SK-N-DZ (cell line): ENCODE results near the gene HAPSTR1.
"Not testable (repeated sequence)": the region's sequence is repeated elsewhere in the genome, so short reads cannot be mapped to it uniquely, and the experiment has no call there.

Source experiments
- DNase-seq: peaks from one replicate; pipeline ENCODE4 v3.0.0-alpha.2; 2015; ENCODE audit warnings: low spot score

Gene HAPSTR1

DNA sequence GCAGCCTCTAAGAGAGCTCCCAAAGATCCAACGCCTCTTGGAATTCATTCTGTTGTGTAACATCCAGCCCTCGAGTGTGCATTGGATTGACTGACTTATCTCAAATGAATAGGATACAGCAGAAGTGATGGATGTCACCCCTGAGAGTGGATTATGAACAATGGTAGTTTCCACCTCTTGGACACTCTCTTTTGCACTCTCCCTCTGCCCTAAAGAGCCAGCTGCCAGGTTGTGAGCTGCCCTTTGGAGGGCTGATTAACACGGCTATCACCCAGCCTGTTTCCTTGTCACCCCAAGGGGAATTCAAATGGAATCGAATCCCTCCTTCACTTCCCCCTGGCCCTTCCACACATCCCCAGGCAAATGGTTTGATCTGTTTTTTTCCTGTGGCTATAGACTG is 21.2 kb upstream of the HAPSTR1 start:
- DNase-seq = no peak

DNA sequence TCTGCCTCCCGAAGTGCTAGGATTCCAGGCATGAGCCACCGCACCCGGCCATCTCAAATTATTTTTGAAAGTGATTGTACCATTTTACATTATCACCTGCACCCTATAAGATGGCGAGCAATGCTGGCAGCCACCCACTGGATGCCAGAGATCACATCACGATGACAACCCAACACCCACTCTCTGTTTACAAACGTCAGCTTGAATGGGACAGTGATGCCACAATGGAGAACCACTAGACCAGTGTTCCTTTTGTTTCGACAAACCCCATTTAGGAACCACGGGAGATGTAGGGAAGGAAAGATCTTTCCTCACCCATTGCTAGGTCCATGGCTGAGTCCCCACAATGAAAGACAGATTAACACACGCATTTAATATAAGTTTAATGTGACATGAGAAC is 20.1 kb upstream of the HAPSTR1 start:
- no peak for DNase-seq

GRCh38 chr16:9072806-9073341 is 18.6 kb upstream of the HAPSTR1 start:
- DNase-seq = no peak

DNA sequence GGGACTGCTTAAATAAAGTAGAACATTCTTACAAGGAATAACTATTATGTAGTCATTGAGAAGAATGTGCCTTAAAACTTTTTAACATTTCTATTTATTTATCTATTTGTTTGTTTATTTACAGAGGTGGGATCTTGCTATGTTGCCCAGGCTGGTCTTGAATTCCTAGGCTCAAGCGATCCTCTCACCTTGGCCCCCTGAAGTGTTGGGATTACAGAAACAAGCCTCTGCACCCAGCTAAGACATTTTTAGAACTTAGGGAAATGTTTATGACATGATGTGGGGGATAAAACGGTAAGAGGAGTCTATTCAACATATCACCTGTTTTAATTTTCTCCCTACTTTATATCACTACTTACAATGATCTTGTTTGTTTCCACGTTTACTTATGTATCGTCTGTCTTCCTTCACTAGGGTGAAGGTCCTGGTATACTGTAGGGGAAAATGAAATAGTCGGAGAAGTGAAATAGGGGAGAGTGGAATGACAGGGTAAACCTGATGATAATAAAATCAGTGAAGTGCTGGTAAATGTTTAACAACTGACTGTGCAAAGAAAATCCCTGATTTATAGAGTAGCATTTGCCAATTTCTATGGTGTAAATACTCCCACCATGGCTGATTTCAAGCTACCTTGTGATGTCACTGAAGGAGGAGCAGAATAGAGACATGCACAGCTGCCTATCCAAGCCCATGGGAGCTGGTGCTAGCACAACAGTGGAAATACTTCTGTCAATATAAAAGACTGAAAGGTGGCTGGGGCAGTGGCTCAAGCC is 16.0 kb upstream of the HAPSTR1 start:
- DNase-seq = no peak

DNA sequence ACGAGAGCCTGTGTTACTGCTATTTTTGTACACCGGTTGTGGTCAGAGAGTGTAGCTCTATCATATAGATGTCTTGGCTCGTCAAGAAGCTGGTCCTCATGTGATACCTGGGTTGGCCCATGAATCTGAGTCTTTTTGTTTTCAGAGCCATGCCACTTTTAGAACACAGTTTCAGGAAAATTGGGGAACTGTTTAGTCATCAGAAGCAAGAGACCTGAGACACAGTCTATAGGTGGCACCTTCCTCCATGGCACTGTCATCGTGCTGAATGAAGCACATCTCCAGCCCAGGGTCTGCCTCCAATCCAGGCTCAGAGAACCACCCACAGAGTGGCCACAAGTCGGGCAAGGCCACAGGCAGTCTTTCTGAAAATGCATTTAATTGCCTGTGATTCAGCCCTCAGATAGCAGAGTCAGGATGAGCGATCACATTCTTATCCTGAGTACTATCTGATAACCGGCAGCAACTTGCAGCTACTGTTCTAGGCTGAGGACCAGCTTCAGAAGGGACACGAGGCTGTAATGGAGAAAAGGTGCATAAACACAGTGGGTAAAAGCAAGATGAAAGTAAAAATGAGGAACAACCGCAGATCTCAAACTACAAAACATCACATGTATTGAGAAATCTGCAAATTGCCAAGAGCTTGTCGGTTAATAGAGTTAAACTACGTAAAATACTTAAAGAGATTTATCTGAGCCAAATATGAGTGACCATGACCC is 14.2 kb upstream of the HAPSTR1 start:
- DNase-seq = peak; percentile 25

- peak; percentile 68 for DNase-seq
Observed at GRCh38 chr16:9078467-9079429, 12.7 kb upstream of the HAPSTR1 start.

GRCh38 chr16:9079430-9079812 is 12.0 kb upstream of the HAPSTR1 start:
- no peak for DNase-seq

GRCh38 chr16:9081158-9081557 is 10.3 kb upstream of the HAPSTR1 start:
- DNase-seq = no peak

DNA sequence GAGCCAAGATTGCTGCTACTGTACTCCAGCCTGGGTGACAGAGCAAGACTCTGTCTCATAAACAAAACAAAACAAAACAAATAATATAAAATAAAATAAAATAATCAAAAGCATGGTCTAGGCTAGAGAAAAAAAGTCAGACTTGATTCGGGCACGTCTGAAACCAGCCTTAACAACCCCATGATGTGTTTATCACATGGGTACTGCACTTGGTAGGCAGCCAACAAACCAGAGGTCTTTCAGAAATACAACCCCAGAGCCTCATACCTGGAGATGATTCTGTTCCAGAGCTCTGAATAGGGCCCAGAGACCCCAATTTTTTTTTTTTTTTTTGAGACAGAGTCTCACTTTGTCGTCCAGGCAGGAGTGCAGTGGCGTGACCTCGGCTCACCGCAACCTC is 9.6 kb upstream of the HAPSTR1 start:
- DNase-seq = no peak

- no peak for DNase-seq
Observed at GRCh38 chr16:9082422-9082821, 9.0 kb upstream of the HAPSTR1 start.

- DNase-seq = not testable (repeated sequence)
Observed at GRCh38 chr16:9087733-9088132, 3.7 kb upstream of the HAPSTR1 start.

GRCh38 chr16:9088848-9089247 is 2.6 kb upstream of the HAPSTR1 start:
- DNase-seq = no peak

DNA sequence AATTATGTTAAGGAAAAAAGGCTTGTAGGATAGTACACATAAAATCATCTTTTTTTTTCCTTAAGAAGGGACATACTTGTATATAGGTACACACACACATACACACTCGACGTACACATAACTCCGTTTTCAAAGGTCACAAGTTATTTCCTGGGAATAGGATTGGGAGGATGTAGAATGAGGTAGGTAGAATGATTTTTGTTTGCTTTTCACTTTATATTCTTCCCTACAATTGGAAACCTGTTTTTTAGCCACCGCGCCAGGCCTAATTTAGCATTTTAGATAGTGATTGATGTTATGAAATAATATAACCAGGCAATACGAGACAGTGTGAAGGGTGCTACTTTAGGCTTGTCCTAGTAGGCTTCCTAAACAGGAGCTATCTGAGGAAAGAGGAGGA is 1.8 kb upstream of the HAPSTR1 start:
- no peak for DNase-seq

GRCh38 chr16:9090101-9090959 is 1.1 kb upstream of the HAPSTR1 start:
- DNase-seq = peak; percentile 68

- peak; percentile 22 for DNase-seq
Observed at GRCh38 chr16:9091867-9092281, 430 bp downstream of the HAPSTR1 start.

- peak; percentile 18 for DNase-seq
Observed at GRCh38 chr16:9092282-9092977, 986 bp downstream of the HAPSTR1 start.

GRCh38 chr16:9092978-9093344 is 1.5 kb downstream of the HAPSTR1 start:
- peak; percentile 18 for DNase-seq

GRCh38 chr16:9094011-9094846 is 2.8 kb downstream of the HAPSTR1 start:
- no peak for DNase-seq

DNA sequence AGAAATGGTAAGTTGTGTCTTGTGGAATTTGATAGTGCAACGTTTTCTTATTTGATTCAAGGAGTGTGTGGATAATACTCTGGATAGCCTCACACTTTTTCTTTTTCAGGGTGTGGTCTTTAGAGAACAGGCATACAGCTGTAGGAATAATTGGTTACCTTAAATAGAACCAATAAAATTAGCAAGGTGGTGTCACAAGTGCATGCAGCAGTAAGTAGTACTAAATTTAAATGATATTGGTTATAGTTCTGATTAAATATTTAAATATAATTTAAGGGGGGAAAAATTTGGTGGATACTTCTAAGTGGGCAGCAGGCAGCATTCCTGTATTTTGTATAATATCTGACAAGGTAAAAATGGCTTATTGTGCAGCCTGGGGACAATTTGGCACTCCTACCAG is 3.7 kb downstream of the HAPSTR1 start:
- no peak for DNase-seq
